Lung (tissue), 12 donors: ENCODE measurements around the gene PLCH1. TPM values are rescaled to one million over a fixed set of nuclear protein-coding genes. Genes with fewer than 3 reads are reported as not detected.

ENCODE experiments used
- ATAC-seq: fragments of 200-7000 bp; cut with Tn5 transposase; one replicate; pipeline ENCODE4 v1.9.1; 2020; ENCODE audit warnings: moderate number of reproducible peaks; ENCODE audit not compliant: insufficient read depth, low FRiP score
- DNase-seq, 3 donors: peaks; one replicate each; pipeline ENCODE4 v3.0.0-alpha.2; 2013 to 2017
- H3K27ac ChIP-seq, 2 donors: one replicate each; pipeline ENCODE4 v1.5.1; 2013; ENCODE audit warnings: mild to moderate bottlenecking in 2 of 2, moderate library complexity in 2 of 2, control low read depth in 1 of 2, inconsistent platforms in 1 of 2, low read depth in 1 of 2, low read length in 1 of 2
- H3K27me3 ChIP-seq, 3 donors: one replicate each; pipeline ENCODE4 v1.5.1; 2013; ENCODE audit warnings: low read length in 2 of 3; ENCODE audit not compliant: control insufficient read depth in 3 of 3, insufficient read depth in 3 of 3
- H3K36me3 ChIP-seq, 4 donors: one replicate each; pipeline ENCODE4 v1.5.1; 2013; ENCODE audit warnings: low read length in 4 of 4, mild to moderate bottlenecking in 1 of 4, moderate library complexity in 1 of 4; ENCODE audit not compliant: control insufficient read depth in 4 of 4, insufficient read depth in 4 of 4
- H3K4me1 ChIP-seq, 5 donors: one replicate each; pipeline ENCODE4 v1.5.1; 2013; ENCODE audit warnings: low read length in 5 of 5, mild to moderate bottlenecking in 2 of 5, moderate library complexity in 1 of 5; ENCODE audit not compliant: control insufficient read depth in 5 of 5, insufficient read depth in 5 of 5
- H3K4me3 ChIP-seq: one replicate; pipeline ENCODE4 v1.5.1; 2013; ENCODE audit warnings: mild to moderate bottlenecking, control low read depth, moderate library complexity
- H3K9ac ChIP-seq, 2 donors: one replicate each; pipeline ENCODE4 v1.5.1; 2013; ENCODE audit warnings: low read length in 2 of 2, control low read depth in 1 of 2; ENCODE audit not compliant: insufficient read depth in 1 of 2
- H3K9me3 ChIP-seq, 4 donors: one replicate each; pipeline ENCODE4 v1.5.1; 2013; ENCODE audit warnings: low read length in 3 of 4, mild to moderate bottlenecking in 1 of 4, moderate library complexity in 1 of 4; ENCODE audit not compliant: control insufficient read depth in 4 of 4, insufficient read depth in 3 of 4
- CTCF ChIP-seq: IDR thresholded peaks from 2 replicates; pipeline ENCODE4 v1.5.1; 2012; ENCODE audit warnings: mild to moderate bottlenecking; ENCODE audit errors: control extremely low read depth, extremely low read depth
- WGBS, 2 donors: extraction: QIAGEN DNeasy Blood & Tissue Kit; methylation state at CpG; one replicate each; pipeline ENCODE4 v1.1.7; 2013; 5-methylcytosine and 5-hydroxymethylcytosine counted together
- polyA plus RNA-seq, 2 donors: library from polyadenylated mRNA; stranded (reverse); fragments of 200-250 nt; gene quantifications; one replicate each; pipeline ENCODE4 v1.2.1, GENCODE V29; 2013
- total RNA-seq, 2 donors: library from RNA; depleted of rRNA in 1 of 2; stranded (reverse); fragments of >200 nt in 1 of 2; gene quantifications; one replicate each; pipeline ENCODE4 v1.2.1, GENCODE V29; 2014 to 2021
- donor health status: control.
- donor health status: control.
- donor health status: Bipolar disorder and iron deficiency.
- donor health status: healthy.
- donor health status: DM: yes; HTN: yes; CAD: no.

The PLCH1 gene
- total and polyA plus RNA-seq, 4 donors, result 2.5 to 22.8 (median 9.1) TPM

GRCh38 chr3:155481591-155481990, 263.3 kb downstream of the PLCH1 start:
- Histone ChIP-seq H3K4me1 (no peaks in the 10 kb centered on the region), H3K9ac (no peak overlapping the region), H3K9me3 (no peaks in the 10 kb centered on the region), H3K36me3 (no peaks in the 10 kb centered on the region), H3K4me3 (no peak overlapping the region), H3K27ac (no peak overlapping the region), H3K27me3 (no peaks in the 10 kb centered on the region)
- 92 to 97% methylated on average over 2 of the region's 2 CpGs for WGBS, 2 donors
- no peak for TF ChIP-seq CTCF
- DNase-seq (no peak), ATAC-seq (no peak)

- DNase-seq, result no peak
- no peak for ATAC-seq
- Histone ChIP-seq H3K4me3 (no peak overlapping the region), H3K36me3 (no peaks in the 10 kb centered on the region), H3K4me1 (no peaks in the 10 kb centered on the region), H3K9ac (no peak overlapping the region), H3K9me3 (no peaks in the 10 kb centered on the region), H3K27me3 (no peaks in the 10 kb centered on the region), H3K27ac (no peak overlapping the region)
- no peak for TF ChIP-seq CTCF
- WGBS, 2 donors, result 78 to 82% methylated on average over 12 of the region's 12 CpGs
Observed at GRCh38 chr3:155481089-155481488, 263.8 kb downstream of the PLCH1 start.

DNA sequence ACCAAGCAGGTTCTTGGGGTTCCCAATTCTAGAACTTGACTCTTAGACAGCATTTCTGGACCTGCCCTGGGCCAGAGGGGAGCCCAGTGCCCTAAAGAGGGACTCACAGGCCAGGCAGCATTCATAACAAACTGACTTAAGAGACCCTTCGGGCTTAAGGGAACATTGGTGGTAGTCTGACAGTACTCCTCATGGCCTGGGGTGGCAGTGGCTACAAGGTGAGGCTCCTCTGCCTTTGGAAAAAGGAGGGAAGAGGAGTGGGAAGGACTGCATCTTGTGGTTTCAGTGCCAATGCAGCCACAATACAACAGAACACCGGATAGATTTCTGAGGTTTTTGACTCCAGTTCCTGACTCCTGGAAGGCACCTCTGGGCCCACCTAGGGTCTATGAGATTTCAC, 279.2 kb downstream of the PLCH1 start:
- WGBS, 2 donors, result 71 to 73% methylated on average over 2 of the region's 2 CpGs
- no peak for TF ChIP-seq CTCF
- H3K36me3 ChIP-seq, result no peaks in the 10 kb centered on the region
- no peak overlapping the region for H3K4me3 ChIP-seq
- no peak overlapping the region for H3K27ac ChIP-seq
- no peaks in the 10 kb centered on the region for H3K4me1 ChIP-seq
- no peak overlapping the region for H3K9ac ChIP-seq
- H3K9me3 ChIP-seq, result peaks cover 0 to 8% (median 4%) of the 10 kb centered on the region in 4 donors
- DNase-seq (no peak), ATAC-seq (no peak)
- no peaks in the 10 kb centered on the region for H3K27me3 ChIP-seq

GRCh38 chr3:155462672-155463071, 282.2 kb downstream of the PLCH1 start:
- ATAC-seq (no peak), DNase-seq (no peak)
- WGBS, 2 donors, result 79 to 84% methylated on average over 4 of the region's 4 CpGs
- Histone ChIP-seq H3K27me3 (no peaks in the 10 kb centered on the region), H3K36me3 (no peaks in the 10 kb centered on the region), H3K4me1 (no peaks in the 10 kb centered on the region), H3K9me3 (peaks cover 0 to 8% (median 4%) of the 10 kb centered on the region in 4 donors), H3K4me3 (no peak overlapping the region), H3K9ac (no peak overlapping the region), H3K27ac (no peak overlapping the region)
- TF ChIP-seq CTCF, result no peak
